Left ventricle myocardium inferior (tissue), 1 donor: ENCODE data around the gene CCR4. TPM values are rescaled to one million over a fixed set of nuclear protein-coding genes. Genes with fewer than 3 reads are reported as not detected.

Experiments used
- DNase-seq: peaks from one replicate; pipeline ENCODE4 v3.0.0-alpha.2; 2020
- H3K27ac ChIP-seq: fragments of 200-600 bp; replicated peaks from 2 replicates; pipeline ENCODE4 v1.8.0; 2021
- H3K27me3 ChIP-seq: fragments of 200-600 bp; 2 replicates; pipeline ENCODE4 v1.8.0; 2021; ENCODE audit warnings: low read depth
- H3K36me3 ChIP-seq: fragments of 200-600 bp; 2 replicates; pipeline ENCODE4 v1.8.0; 2021
- H3K4me1 ChIP-seq: fragments of 200-600 bp; 2 replicates; pipeline ENCODE4 v1.8.0; 2021
- H3K4me3 ChIP-seq: fragments of 200-600 bp; 2 replicates; pipeline ENCODE4 v1.8.0; 2021; ENCODE audit warnings: mild to moderate bottlenecking, moderate library complexity
- H3K9me3 ChIP-seq: fragments of 200-600 bp; replicated peaks from 2 replicates; pipeline ENCODE4 v1.8.0; 2021
- CTCF ChIP-seq: fragments of 200-600 bp; IDR thresholded peaks from 2 replicates; pipeline ENCODE4 v1.8.0; 2021; ENCODE audit warnings: antibody characterized with exemption, mild to moderate bottlenecking, borderline replicate concordance
- intact Hi-C: fragments of 100-400 bp; cut with micrococcal nuclease; formaldehyde crosslinking; loops from one replicate; pipeline ENCODE4 v1.11.0; 2022
- total RNA-seq: library from RNA; stranded (reverse); fragmentation: NEBNext Ultra II Directional; extraction: Animal tissue kit (Norgen Biotek cat#: 25700); gene quantifications from one replicate; pipeline ENCODE4 v1.2.1, GENCODE V29; 2021
- donor health status: DM: no; HTN: yes; CAD: no; lungs with severe emphysema.

CCR4 gene
- total RNA-seq, 1 donor from 2014 or later = not detected

GRCh38 chr3:33000691-33001385, 49.4 kb downstream of the CCR4 start:
- TF ChIP-seq CTCF = no peak
- Histone ChIP-seq H3K9me3 (peaks cover 9% of the 10 kb centered on the region), H3K4me1 (peaks cover 5% of the 10 kb centered on the region), H3K36me3 (peaks cover 53% of the 10 kb centered on the region), H3K27ac (no peak overlapping the region), H3K4me3 (no peak overlapping the region), H3K27me3 (no peaks in the 10 kb centered on the region)
- intact Hi-C loops = no loop called here
- no peak for DNase-seq

DNA sequence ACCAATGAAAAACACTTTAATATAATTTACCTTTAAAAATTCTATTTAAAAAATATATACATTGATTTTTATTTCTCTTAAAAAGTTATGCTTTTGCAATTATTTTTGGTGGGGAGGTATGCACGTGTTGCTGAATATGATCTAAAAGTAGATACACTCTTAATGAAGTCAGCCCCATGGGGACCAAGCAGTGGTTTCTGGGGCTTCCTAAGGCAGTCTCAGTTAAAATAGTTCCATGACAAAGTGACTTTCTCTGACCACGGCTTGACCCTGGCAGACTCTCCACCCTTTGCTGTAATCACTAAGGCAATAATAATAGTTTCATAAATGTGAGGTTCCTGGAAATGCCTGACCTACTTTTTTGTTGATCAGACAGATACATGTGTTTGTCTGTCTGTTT, 50.4 kb downstream of the CCR4 start:
- no peaks in the 10 kb centered on the region for H3K27me3 ChIP-seq
- DNase-seq = no peak
- H3K36me3 ChIP-seq = peaks cover 44% of the 10 kb centered on the region
- no peak overlapping the region for H3K27ac ChIP-seq
- no peak overlapping the region for H3K4me3 ChIP-seq
- peaks cover 9% of the 10 kb centered on the region for H3K9me3 ChIP-seq
- peaks cover 5% of the 10 kb centered on the region for H3K4me1 ChIP-seq
- no peak for TF ChIP-seq CTCF
- intact Hi-C loops = no loop called here

DNA sequence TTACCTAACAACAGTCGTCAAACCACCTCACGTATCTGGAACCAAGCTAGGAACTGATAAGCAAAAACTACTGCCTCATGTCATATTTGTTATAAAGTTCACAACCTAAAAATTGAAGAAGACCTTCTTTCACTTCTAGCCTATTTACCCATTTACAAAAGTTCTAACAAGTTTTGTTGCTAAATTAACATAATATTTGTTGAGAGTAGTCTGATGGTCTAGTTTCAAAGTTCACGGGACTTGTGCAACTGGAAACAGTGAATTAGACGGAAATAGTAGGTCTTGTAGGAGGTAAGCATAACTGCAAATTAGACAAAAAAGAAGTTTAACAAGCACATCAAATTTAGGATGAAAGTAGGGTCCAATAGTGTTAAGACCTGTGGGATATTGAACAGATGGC, 51.9 kb downstream of the CCR4 start:
- Histone ChIP-seq H3K9me3 (peaks cover 9% of the 10 kb centered on the region), H3K27me3 (no peaks in the 10 kb centered on the region), H3K36me3 (peaks cover 46% of the 10 kb centered on the region), H3K4me3 (no peak overlapping the region), H3K27ac (no peak overlapping the region), H3K4me1 (peaks cover 5% of the 10 kb centered on the region)
- no peak for DNase-seq
- intact Hi-C loops = no loop called here
- TF ChIP-seq CTCF = no peak

DNA sequence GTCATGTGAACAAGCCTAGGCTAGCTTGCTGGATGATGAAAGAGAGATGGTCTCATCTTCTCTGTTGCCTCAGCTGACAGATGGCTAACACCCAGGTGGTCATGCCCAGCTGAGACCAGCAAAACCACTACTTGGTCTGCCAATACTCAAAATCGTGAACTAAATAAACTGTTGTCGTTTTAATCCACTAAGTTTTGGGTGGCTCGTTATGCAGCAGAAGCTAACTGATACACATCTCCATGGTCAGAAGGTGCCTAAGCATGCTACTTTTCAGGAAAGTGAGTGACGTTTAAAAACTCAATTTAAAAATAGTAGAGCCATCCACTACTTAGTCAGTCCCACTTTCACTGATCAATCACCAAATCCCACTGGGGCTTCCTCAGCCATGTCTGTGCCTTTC, 52.8 kb downstream of the CCR4 start:
- peaks cover 41% of the 10 kb centered on the region for H3K36me3 ChIP-seq
- H3K4me3 ChIP-seq = no peak overlapping the region
- H3K9me3 ChIP-seq = peaks cover 9% of the 10 kb centered on the region
- DNase-seq = no peak
- intact Hi-C loops = no loop called here
- TF ChIP-seq CTCF = no peak
- H3K27me3 ChIP-seq = no peaks in the 10 kb centered on the region
- H3K4me1 ChIP-seq = peaks cover 5% of the 10 kb centered on the region
- no peak overlapping the region for H3K27ac ChIP-seq

DNA sequence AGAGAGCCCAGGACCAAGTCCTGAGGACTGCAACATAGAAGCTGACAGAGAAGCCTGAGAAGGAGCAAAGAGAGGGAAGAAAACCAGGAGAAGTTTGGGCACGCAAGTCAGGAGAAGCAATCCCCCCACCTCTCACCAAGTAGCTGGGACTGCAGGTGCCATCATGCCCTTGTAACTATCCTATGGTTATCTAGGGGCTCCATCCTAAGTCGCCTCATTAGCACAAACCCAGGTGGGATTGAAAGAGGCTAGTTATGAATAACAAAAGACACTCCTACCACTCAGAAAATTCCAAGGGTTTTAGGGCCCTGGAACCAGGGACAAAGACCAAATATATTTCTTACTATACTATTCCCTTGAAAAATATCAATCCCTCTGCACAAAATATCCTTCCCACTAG, 53.5 kb downstream of the CCR4 start:
- peaks cover 39% of the 10 kb centered on the region for H3K36me3 ChIP-seq

More for the DNA sequence above, 53.5 kb downstream of the CCR4 start:
- Histone ChIP-seq H3K27me3 (no peaks in the 10 kb centered on the region), H3K4me3 (no peak overlapping the region), H3K27ac (no peak overlapping the region), H3K9me3 (peaks cover 9% of the 10 kb centered on the region), H3K4me1 (peaks cover 5% of the 10 kb centered on the region)
- no peak for TF ChIP-seq CTCF
- intact Hi-C loops = no loop called here
- DNase-seq = no peak

Other genes with a start within 250 kb of the CCR4 start
- gene TRIM71, start 133.6 kb upstream of the CCR4 start, total RNA-seq = not detected
- gene GLB1, start 145.5 kb downstream of the CCR4 start, total RNA-seq = 23.5 TPM
- gene TMPPE, start 145.5 kb downstream of the CCR4 start, total RNA-seq = 4.0 TPM
- 95.1 TPM for gene CRTAP, start 162.4 kb downstream of the CCR4 start, total RNA-seq